GM19328 (cell line): ENCODE results near the gene GP1BB.

ENCODE experiments used
- ATAC-seq: cut with Tn5 transposase; IDR thresholded peaks from one replicate; pipeline ENCODE4 v1.9.1; 2021; ENCODE audit warnings: mild to moderate bottlenecking, moderate library complexity; ENCODE audit not compliant: unreplicated experiment

GP1BB gene

GRCh38 chr22:19754701-19755144 is 31.4 kb downstream of the GP1BB start:
- ATAC-seq, result no peak

DNA sequence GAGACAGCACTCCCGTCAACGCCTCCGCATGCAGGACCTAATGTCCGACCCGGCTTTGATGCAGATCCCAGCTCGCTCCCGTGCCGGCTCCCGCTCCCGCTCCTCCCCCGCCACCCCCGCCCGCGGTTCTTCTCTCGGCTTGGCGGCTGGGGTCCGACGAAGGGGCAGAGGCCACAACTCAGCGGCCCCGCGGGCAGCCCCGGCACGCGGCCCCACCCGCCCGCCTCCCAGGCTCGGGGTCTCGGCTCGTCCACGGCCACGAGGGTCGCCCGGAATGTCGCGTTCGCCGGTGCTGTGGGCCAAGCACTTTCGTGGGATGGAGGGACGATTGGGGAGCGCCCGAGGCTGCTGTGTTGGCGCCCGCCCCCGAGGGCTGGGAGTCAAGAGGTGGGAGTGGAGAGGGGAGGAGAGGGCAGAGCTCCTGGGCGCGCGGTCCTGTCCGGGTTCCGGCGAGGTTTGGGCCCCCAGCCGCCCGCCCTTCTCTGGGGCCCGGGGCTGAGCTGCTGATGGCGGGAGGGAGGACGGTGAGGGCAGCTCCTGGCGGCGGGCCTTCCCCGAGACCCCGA is 31.9 kb downstream of the GP1BB start:
- ATAC-seq, result no peak

GRCh38 chr22:19755722-19756287 is 32.5 kb downstream of the GP1BB start:
- no peak for ATAC-seq

DNA sequence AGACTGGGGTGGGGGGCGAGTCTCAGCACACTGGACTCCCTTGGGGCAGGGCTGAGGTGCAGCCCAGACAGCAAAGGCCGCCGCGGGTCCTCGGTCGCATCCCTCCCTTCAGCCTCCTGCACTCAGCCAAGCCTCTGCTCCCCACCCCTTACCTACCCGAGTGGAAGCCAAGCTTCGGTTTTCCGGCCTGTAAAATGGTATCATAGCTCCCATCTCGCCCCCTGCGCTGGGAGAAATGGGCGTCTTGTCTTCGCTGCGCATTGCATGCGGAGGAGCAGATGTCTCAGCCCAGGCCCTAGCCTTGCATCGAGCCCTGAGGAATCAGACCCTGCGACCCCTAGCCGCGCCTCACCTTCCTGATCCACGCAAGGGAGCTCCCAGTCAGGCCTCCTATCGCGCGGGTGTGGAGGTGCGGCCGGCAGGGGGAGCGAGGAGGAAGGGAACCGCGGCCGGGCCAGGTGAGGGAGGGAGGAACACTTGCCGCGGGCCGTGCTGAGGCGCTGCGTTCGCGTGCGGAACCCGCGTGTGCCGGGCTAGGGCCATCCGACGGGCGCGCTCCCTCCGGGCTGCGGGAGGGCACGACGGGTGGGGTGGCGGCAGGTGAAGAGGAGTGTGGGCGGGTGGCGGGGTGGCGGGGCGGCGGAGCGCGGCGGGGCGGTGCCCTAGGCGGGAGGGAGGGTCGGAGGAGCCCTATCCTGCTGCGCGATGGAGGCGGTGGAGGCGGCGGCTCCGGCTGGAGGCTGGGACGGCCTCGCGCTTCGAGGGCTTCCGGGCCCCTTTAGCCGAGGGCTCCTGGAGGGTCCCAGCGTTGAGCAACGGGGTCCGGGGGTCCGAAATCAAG is 33.2 kb downstream of the GP1BB start:
- no peak for ATAC-seq

GRCh38 chr22:19757140-19757984 is 34.0 kb downstream of the GP1BB start:
- ATAC-seq, result no peak

DNA sequence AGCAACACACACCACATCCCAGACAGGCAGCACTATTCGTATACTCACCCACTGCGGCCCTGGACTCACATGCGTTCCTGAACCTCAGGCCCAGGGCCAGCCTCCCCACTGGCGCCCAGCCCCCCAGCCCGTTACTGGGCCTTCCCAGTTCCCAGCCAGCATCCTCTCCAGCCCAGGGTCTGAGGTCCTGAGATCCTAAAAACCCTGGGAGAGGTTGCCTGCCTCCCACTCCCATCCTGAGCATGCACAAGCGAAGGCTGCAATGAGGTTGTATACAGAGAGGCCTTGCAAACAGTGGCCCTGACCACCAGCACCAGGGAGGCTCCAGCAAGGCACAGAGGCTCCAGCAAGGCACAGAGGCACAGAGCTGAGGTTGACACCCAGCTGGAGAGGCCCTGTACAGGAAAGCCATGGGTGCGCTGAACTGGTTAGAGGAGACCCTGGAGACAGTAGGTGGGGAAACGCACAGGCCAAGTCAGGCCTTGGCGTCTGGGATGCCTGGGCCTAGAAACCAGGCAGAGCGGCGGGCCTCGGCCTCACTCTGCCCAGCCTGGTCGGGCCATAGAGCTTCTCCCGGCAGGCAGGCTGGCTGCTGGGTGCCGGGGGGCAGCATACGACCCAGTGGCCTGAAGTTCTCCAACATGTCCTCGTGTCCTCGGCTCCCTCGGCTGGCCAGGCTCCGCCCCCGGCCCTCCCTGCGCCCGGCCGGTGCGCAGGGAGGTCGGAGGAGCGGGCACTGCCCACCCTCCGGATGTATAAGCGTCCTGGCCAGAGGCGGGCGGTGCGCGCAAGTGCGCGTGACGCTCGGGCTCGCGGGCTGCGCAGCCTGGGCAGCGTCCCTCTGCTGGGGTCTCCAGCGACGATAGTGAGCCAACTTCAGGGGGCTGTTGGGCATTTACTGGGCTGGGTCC is 34.9 kb downstream of the GP1BB start:
- ATAC-seq, result no peak

DNA sequence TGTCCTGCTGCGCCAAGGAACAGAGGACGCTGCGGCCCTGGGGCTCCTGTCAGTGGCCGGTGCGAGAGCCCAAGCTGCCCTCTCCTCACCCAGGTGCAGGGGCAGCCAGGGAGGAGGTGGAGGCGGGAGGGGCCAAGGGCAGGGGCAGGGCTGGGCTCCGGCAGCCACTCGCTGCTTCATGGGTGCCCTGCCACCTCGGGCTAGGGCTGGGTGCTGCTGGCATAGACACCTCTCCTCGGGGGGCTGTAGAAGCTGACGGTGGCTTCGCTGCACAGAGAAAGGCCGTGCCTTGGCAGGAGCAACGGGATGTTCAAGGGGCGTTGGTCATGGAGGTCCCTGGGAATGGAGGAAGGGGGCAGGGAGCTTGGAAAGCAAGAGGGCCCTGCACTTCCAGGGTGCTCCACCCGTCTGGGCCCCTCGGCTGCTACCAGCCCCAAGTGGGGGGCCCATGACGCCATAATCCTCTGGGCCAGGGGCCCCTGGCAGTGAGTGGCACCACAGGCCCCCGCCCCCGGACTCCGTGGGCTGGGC is 35.6 kb downstream of the GP1BB start:
- no peak for ATAC-seq

- ATAC-seq, result no peak
Observed at GRCh38 chr22:19759427-19760057, 36.2 kb downstream of the GP1BB start.

GRCh38 chr22:19760058-19760950 is 37.0 kb downstream of the GP1BB start, which contains the start of gene TBX1:
Gene TBX1, plus strand, starts transcription at chr22:19760778. Its CDS starts 66 bp downstream, at chr22:19760844.
- ATAC-seq, result no peak

- no peak for ATAC-seq
Observed at GRCh38 chr22:19760951-19761724, 37.8 kb downstream of the GP1BB start.

DNA sequence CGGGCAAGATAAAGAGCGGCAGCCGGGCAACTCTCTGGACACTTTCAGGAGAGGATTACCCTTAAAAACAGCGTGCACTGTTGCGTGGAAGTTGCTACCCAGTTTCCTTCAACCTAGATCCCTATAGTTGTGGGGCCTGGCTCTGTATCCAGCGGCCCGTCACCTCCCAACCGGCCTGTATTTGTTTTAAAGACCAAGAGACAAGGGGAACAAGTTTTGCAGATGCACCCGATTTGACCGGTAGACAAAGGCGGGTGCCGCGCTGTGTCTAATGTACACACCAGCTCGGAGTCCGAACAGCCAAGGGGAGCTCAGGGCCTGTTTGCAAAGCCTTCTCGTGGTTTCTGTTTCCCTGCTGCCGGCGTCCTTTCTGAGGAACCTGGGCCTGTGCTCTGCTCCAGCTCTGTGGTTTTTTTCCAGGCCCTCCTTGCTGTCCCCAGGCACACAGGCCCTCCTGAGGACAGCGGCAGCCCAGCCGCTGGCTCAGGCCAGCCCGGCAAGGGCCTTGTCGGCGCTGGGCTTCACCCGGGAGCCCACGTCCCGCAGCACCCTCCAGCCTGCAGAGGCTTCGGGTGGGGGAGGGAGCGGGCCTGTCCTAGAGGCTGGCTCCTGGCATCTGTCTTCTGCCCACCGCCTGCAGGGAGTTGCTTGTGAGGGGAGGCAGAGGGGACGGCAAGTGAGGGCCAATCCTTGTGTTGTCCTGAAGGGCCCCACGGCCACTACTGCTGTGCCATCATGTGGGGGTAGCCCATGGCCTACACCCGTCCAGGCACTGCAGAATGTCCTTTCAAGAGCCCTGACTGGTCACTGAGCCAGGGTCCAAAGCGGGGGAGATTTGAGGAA is 38.6 kb downstream of the GP1BB start:
- ATAC-seq, result no peak

- no peak for ATAC-seq
Observed at GRCh38 chr22:19762568-19763457, 39.5 kb downstream of the GP1BB start.

GRCh38 chr22:19763458-19764298 is 40.3 kb downstream of the GP1BB start:
- ATAC-seq, result no peak

- no peak for ATAC-seq
Observed at GRCh38 chr22:19764299-19764593, 40.9 kb downstream of the GP1BB start.
